Loucy (cell line): ENCODE measurements around the gene ATP9A.

Source experiments
- H2AFZ ChIP-seq: fragments of 200-600 bp; sonication (generic); 2 replicates; pipeline ENCODE4 v1.6.0; 2016; ENCODE audit warnings: antibody characterized with exemption, mild to moderate bottlenecking, low read length, moderate library complexity
- H3F3A ChIP-seq: fragments of 200-600 bp; 2 replicates; pipeline ENCODE4 v1.6.0; 2016; ENCODE audit warnings: antibody characterized with exemption, low read depth, mild to moderate bottlenecking
- H3K27me3 ChIP-seq: fragments of 200-600 bp; sonication (generic); 2 replicates; pipeline ENCODE4 v1.6.1; 2014; ENCODE audit warnings: low read length, mild to moderate bottlenecking; ENCODE audit not compliant: insufficient read depth, poor library complexity, severe bottlenecking
- H3K36me3 ChIP-seq: fragments of 200-600 bp; sonication (generic); 2 replicates; pipeline ENCODE4 v1.6.1; 2016; ENCODE audit warnings: low read length; ENCODE audit not compliant: insufficient read depth
- H3K4me1 ChIP-seq: fragments of 200-600 bp; sonication (generic); 2 replicates; pipeline ENCODE4 v1.5.1; 2014; ENCODE audit warnings: low read length, mild to moderate bottlenecking; ENCODE audit not compliant: insufficient read depth, poor library complexity, severe bottlenecking
- H3K4me2 ChIP-seq: fragments of 200-600 bp; sonication (generic); 2 replicates; pipeline ENCODE4 v1.6.0; 2014; ENCODE audit warnings: antibody characterized with exemption, low read length, low read depth, mild to moderate bottlenecking; ENCODE audit not compliant: poor library complexity, severe bottlenecking
- H3K4me3 ChIP-seq: fragments of 200-600 bp; sonication (generic); 2 replicates; pipeline ENCODE4 v1.5.1; 2014; ENCODE audit warnings: low read length, mild to moderate bottlenecking, mixed read lengths; ENCODE audit not compliant: poor library complexity, severe bottlenecking
- H3K79me2 ChIP-seq: fragments of 200-600 bp; sonication (generic); 2 replicates; pipeline ENCODE4 v1.6.1; 2014; ENCODE audit warnings: low read length; ENCODE audit not compliant: insufficient read depth
- H3K9ac ChIP-seq: fragments of 200-600 bp; sonication (generic); 2 replicates; pipeline ENCODE4 v1.6.0; 2014; ENCODE audit warnings: mild to moderate bottlenecking, low read depth, low read length, moderate library complexity; ENCODE audit not compliant: poor library complexity, severe bottlenecking
- H3K9me2 ChIP-seq: fragments of 200-600 bp; sonication (generic); replicated peaks from 2 replicates; pipeline ENCODE4 v1.6.1; 2016; ENCODE audit warnings: low read depth, low read length, mixed read lengths
- H3K9me3 ChIP-seq: fragments of 200-600 bp; sonication (generic); 2 replicates; pipeline ENCODE4 v1.6.1; 2014; ENCODE audit warnings: mild to moderate bottlenecking, antibody characterized with exemption, low read length, low read depth; ENCODE audit not compliant: insufficient read depth
- H4K20me1 ChIP-seq: fragments of 200-600 bp; sonication (generic); 2 replicates; pipeline ENCODE4 v1.6.0; 2014; ENCODE audit warnings: antibody characterized with exemption, low read length, mild to moderate bottlenecking; ENCODE audit not compliant: insufficient read depth, poor library complexity, severe bottlenecking
- EZH2phosphoT487 ChIP-seq: fragments of 200-600 bp; IDR thresholded peaks from 2 replicates; pipeline ENCODE4 v1.6.1; 2018; ENCODE audit warnings: antibody characterized with exemption, mild to moderate bottlenecking, moderate library complexity, borderline replicate concordance
- TF ChIP-seq, protein P1 (sequence below): fragments of 200-600 bp; sonication (generic); conservative IDR thresholded peaks from 2 replicates; pipeline ENCODE4 v1.5.1; 2014; ENCODE audit warnings: mild to moderate bottlenecking, antibody characterized with exemption, low read length

ATP9A gene

DNA sequence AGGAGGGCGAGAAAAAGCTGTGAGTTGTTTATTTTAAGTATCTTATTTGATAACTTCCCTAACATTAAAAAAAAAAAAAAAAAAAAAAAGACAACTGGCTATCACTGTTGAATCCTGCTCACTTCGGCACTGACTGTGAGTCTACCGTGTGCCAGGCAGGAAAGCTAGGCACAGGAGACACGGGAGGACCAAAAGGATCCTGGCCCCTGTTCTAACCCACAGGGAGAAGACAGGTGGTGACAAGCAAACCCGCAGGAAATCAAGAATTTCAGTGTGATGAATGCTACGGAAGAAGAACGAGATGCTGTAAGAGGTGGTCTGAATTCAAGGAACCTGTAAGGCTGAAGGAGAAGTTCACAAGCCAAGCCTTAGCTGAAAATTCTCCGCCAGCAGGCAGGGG, 130.9 kb downstream of the ATP9A start:
- TF ChIP-seq EZH2phosphoT487: no peak
- TF ChIP-seq, protein P1, sequence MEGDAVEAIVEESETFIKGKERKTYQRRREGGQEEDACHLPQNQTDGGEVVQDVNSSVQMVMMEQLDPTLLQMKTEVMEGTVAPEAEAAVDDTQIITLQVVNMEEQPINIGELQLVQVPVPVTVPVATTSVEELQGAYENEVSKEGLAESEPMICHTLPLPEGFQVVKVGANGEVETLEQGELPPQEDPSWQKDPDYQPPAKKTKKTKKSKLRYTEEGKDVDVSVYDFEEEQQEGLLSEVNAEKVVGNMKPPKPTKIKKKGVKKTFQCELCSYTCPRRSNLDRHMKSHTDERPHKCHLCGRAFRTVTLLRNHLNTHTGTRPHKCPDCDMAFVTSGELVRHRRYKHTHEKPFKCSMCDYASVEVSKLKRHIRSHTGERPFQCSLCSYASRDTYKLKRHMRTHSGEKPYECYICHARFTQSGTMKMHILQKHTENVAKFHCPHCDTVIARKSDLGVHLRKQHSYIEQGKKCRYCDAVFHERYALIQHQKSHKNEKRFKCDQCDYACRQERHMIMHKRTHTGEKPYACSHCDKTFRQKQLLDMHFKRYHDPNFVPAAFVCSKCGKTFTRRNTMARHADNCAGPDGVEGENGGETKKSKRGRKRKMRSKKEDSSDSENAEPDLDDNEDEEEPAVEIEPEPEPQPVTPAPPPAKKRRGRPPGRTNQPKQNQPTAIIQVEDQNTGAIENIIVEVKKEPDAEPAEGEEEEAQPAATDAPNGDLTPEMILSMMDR: no peak
- no peak overlapping the region for H3K9ac ChIP-seq
- no peak overlapping the region for H3K4me2 ChIP-seq
- H3K9me2 ChIP-seq: no peaks in the 10 kb centered on the region
- peaks cover 71% of the 10 kb centered on the region; the same call in 1 of the 2 replicates for H3K36me3 ChIP-seq
- no peak overlapping the region for H3K4me3 ChIP-seq
- no peak overlapping the region for H2AFZ ChIP-seq
- peaks cover 21% of the 10 kb centered on the region; the same call in 1 of the 2 replicates for H3K79me2 ChIP-seq
- H3K27me3 ChIP-seq: no peaks in the 10 kb centered on the region
- no peaks in the 10 kb centered on the region for H3K9me3 ChIP-seq
- peaks cover under 1% of the 10 kb centered on the region for H3K4me1 ChIP-seq
- no peaks in the 10 kb centered on the region for H3F3A ChIP-seq
- H4K20me1 ChIP-seq: peaks cover 9% of the 10 kb centered on the region

DNA sequence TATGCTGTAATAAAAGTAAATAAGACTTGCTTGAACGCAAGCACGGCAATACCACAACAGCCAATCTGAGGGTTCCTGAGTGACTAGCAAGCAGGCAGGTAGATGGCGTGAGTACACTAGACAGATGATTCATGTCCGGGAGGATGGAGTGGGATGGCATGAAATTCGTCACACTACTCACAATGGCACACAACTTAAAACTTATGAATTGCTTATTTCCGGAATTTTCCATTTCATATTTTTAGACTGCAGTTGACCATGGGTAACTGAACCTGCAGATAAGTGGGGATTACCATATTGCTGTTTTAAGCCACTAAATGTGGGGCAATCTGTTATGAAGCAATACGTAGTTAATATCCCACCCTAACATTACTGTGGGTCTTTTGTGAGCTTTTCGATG, 132.1 kb downstream of the ATP9A start:
- H2AFZ ChIP-seq: no peak overlapping the region
- no peak overlapping the region for H3K9ac ChIP-seq
- no peak overlapping the region for H3K4me3 ChIP-seq
- H3K27me3 ChIP-seq: no peaks in the 10 kb centered on the region
- H3K36me3 ChIP-seq: peaks cover 65% of the 10 kb centered on the region; the same call in 1 of the 2 replicates
- no peaks in the 10 kb centered on the region for H3K9me2 ChIP-seq
- no peaks in the 10 kb centered on the region for H3K9me3 ChIP-seq
- H4K20me1 ChIP-seq: peaks cover 10% of the 10 kb centered on the region
- peaks cover 4% of the 10 kb centered on the region for H3F3A ChIP-seq
- H3K4me2 ChIP-seq: no peak overlapping the region
- H3K79me2 ChIP-seq: peaks cover 21% of the 10 kb centered on the region; the same call in 1 of the 2 replicates
- TF ChIP-seq, protein P1: no peak
- no peak for TF ChIP-seq EZH2phosphoT487
- peaks cover 8% of the 10 kb centered on the region for H3K4me1 ChIP-seq

DNA sequence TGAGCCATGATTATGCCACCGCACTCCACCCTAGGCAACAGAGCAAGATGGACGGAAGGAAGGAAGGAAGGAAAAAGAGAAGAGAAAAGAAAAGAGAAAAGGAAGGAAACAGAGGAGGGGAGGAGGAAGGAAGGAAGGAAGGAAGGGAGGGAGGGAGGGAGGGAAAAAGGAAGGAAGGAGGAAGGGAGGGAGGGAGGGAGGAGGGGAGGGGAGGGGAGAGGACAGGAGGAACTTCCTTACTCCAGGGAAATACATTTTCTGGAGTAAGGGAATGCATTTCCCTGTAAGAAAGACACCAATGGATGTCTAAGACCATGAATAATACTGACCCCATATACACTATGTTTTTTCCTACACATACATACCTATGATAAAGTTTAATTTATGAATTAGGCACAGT, 132.5 kb downstream of the ATP9A start:
- no peaks in the 10 kb centered on the region for H3K27me3 ChIP-seq
- H4K20me1 ChIP-seq: peaks cover 14% of the 10 kb centered on the region
- H3K4me3 ChIP-seq: no peak overlapping the region
- H3K9me2 ChIP-seq: no peaks in the 10 kb centered on the region
- peaks cover 23% of the 10 kb centered on the region; the same call in 1 of the 2 replicates for H3K79me2 ChIP-seq
- H3K36me3 ChIP-seq: peaks cover 63% of the 10 kb centered on the region; the same call in 1 of the 2 replicates
- no peaks in the 10 kb centered on the region for H3K9me3 ChIP-seq
- peaks cover 9% of the 10 kb centered on the region for H3F3A ChIP-seq
- no peak overlapping the region for H3K4me2 ChIP-seq
- no peak overlapping the region for H2AFZ ChIP-seq
- TF ChIP-seq EZH2phosphoT487: no peak
- TF ChIP-seq, protein P1: no peak
- H3K4me1 ChIP-seq: peaks cover 12% of the 10 kb centered on the region
- no peak overlapping the region for H3K9ac ChIP-seq
